ENCODE measurements around the gene CDKAL1. TPM values are rescaled to one million over a fixed set of nuclear protein-coding genes. Genes with fewer than 3 reads are reported as not detected.

CDKAL1 gene
- total and polyA plus RNA-seq, 8 donors, result 3.4 to 36.7 (median 10.4) TPM

GRCh38 chr6:21133901-21134300, 599.6 kb downstream of the CDKAL1 start:
- TF ChIP-seq POLR2A (IDR thresholded peaks at IDR 0.05), result no peak
- TF ChIP-seq CTCF (IDR thresholded peaks at IDR 0.05), result no peak
- TF ChIP-seq EP300 (IDR thresholded peaks at IDR 0.05), result no peak
- TF ChIP-seq POLR2AphosphoS5 (IDR thresholded peaks at IDR 0.05), result no peak
- Histone ChIP-seq H3K27me3 (no peaks in the 10 kb centered on the region), H3K9me3 (no peaks in the 10 kb centered on the region), H3K4me1 (peaks cover 0 to 22% (median 8%) of the 10 kb centered on the region in 4 donors), H3K27ac (no peak overlapping the region), H3K36me3 (no peaks in the 10 kb centered on the region), H3K4me3 (no peak overlapping the region)
- DNase-seq, result no peak
- 43 to 55% (median 49%) methylated on average over 6 of the region's 6 CpGs for WGBS, 5 donors
- intact Hi-C loops (cut with DNase I; ENCODE audit: low total_unique reads), result no loop called here

GRCh38 chr6:21134356-21134755, 600.1 kb downstream of the CDKAL1 start:
- H3K4me1 ChIP-seq, result peaks cover 0 to 22% (median 8%) of the 10 kb centered on the region in 4 donors

GRCh38 chr6:21135484-21136013, 601.3 kb downstream of the CDKAL1 start:
- no peak overlapping the region for H3K27ac ChIP-seq
- no peak for DNase-seq
- intact Hi-C loops (cut with DNase I; ENCODE audit: low total_unique reads), result no loop called here
- no peaks in the 10 kb centered on the region for H3K27me3 ChIP-seq
- no peak for TF ChIP-seq POLR2AphosphoS5 (IDR thresholded peaks at IDR 0.05)
- H3K4me3 ChIP-seq, result no peak overlapping the region
- peaks cover 0 to 22% (median 8%) of the 10 kb centered on the region in 4 donors for H3K4me1 ChIP-seq
- WGBS, 5 donors, result 95 to 98% (median 97%) methylated on average over 7 of the region's 7 CpGs
- H3K9me3 ChIP-seq, result no peaks in the 10 kb centered on the region
- no peaks in the 10 kb centered on the region for H3K36me3 ChIP-seq

More at GRCh38 chr6:21134356-21134755, 600.1 kb downstream of the CDKAL1 start:
- no peak for DNase-seq
- Histone ChIP-seq H3K27ac (no peak overlapping the region), H3K27me3 (no peaks in the 10 kb centered on the region), H3K4me3 (no peak overlapping the region), H3K36me3 (no peaks in the 10 kb centered on the region), H3K9me3 (no peaks in the 10 kb centered on the region)
- intact Hi-C loops (cut with DNase I; ENCODE audit: low total_unique reads), result no loop called here
- no peak for TF ChIP-seq CTCF (IDR thresholded peaks at IDR 0.05)
- WGBS, 5 donors, result 90 to 95% (median 92%) methylated on average over 4 of the region's 4 CpGs

GRCh38 chr6:21137700-21138335, 603.6 kb downstream of the CDKAL1 start:
- no peak for TF ChIP-seq POLR2AphosphoS5 (IDR thresholded peaks at IDR 0.05)
- no peak for TF ChIP-seq CTCF (IDR thresholded peaks at IDR 0.05)
- TF ChIP-seq POLR2A (IDR thresholded peaks at IDR 0.05), result no peak
- TF ChIP-seq EP300 (IDR thresholded peaks at IDR 0.05), result no peak
- Histone ChIP-seq H3K27me3 (no peaks in the 10 kb centered on the region), H3K36me3 (no peaks in the 10 kb centered on the region), H3K27ac (no peak overlapping the region), H3K4me3 (no peak overlapping the region), H3K4me1 (peaks cover 0 to 19% (median 8%) of the 10 kb centered on the region in 4 donors), H3K9me3 (no peaks in the 10 kb centered on the region)
- WGBS, 5 donors, result 71 to 85% (median 77%) methylated on average over 2 of the region's 2 CpGs
- DNase-seq, result peak in 1 of 2 donors; percentile 36
- intact Hi-C loops (cut with DNase I; ENCODE audit: low total_unique reads), result no loop called here
